CD1c-positive myeloid dendritic cell (primary cell): ENCODE data around the gene OSGIN1.

Experiments used
- DNase-seq: peaks from one replicate; pipeline ENCODE4 v3.0.0-alpha.2; 2016; ENCODE audit errors: extremely low spot score

Gene OSGIN1

GRCh38 chr16:83971165-83972130 is 18.4 kb downstream of the OSGIN1 start:
- no peak for DNase-seq

- DNase-seq, result no peak
Observed at GRCh38 chr16:83972256-83973008, 19.4 kb downstream of the OSGIN1 start.

GRCh38 chr16:83973077-83973476 is 20.0 kb downstream of the OSGIN1 start:
- no peak for DNase-seq

GRCh38 chr16:83973581-83974385 is 20.7 kb downstream of the OSGIN1 start:
- no peak for DNase-seq

- DNase-seq, result no peak
Observed at GRCh38 chr16:83974475-83974874, 21.4 kb downstream of the OSGIN1 start.

GRCh38 chr16:83975590-83976260 is 22.7 kb downstream of the OSGIN1 start:
- DNase-seq, result no peak

GRCh38 chr16:83977056-83977815 is 24.2 kb downstream of the OSGIN1 start:
- no peak for DNase-seq

GRCh38 chr16:83978401-83978904 is 25.4 kb downstream of the OSGIN1 start:
- DNase-seq, result no peak

- DNase-seq, result no peak
Observed at GRCh38 chr16:83979441-83979840, 26.4 kb downstream of the OSGIN1 start.

- no peak for DNase-seq
Observed at GRCh38 chr16:83980794-83981193, 27.8 kb downstream of the OSGIN1 start.

- no peak for DNase-seq
Observed at GRCh38 chr16:83981799-83982198, 28.8 kb downstream of the OSGIN1 start.

- DNase-seq, result no peak
Observed at GRCh38 chr16:83983491-83983890, 30.5 kb downstream of the OSGIN1 start.

- DNase-seq, result no peak
Observed at GRCh38 chr16:83989300-83989699, 36.3 kb downstream of the OSGIN1 start.

GRCh38 chr16:83990492-83990891 is 37.5 kb downstream of the OSGIN1 start:
- DNase-seq, result no peak

- DNase-seq, result no peak
Observed at GRCh38 chr16:83992624-83993023, 39.6 kb downstream of the OSGIN1 start.

GRCh38 chr16:83994087-83994486 is 41.0 kb downstream of the OSGIN1 start:
- DNase-seq, result peak; percentile 81

GRCh38 chr16:83994703-83995102 is 41.7 kb downstream of the OSGIN1 start:
- DNase-seq, result no peak

GRCh38 chr16:83995754-83996153 is 42.7 kb downstream of the OSGIN1 start:
- peak; percentile 3 for DNase-seq

GRCh38 chr16:83996481-83997252 is 43.6 kb downstream of the OSGIN1 start:
- no peak for DNase-seq

- DNase-seq, result no peak
Observed at GRCh38 chr16:83998091-83998490, 45.1 kb downstream of the OSGIN1 start.
